CD8-positive, alpha-beta memory T cell (primary cell): ENCODE measurements around the gene DCHS2. TPM values are rescaled to one million over a fixed set of nuclear protein-coding genes. Genes with fewer than 3 reads are reported as not detected.

Experiments used
- CTCF ChIA-PET: fragments of 350-600 bp; sonication (Branson Sonifier 250); formaldehyde crosslinking; loops from one replicate; lab custom pipeline; 2021; ENCODE audit warnings: antibody characterized with exemption; lab: Charles Lee
- POLR2A ChIA-PET: fragments of 350-600 bp; sonication (Branson Sonifier 250); formaldehyde crosslinking; loops from one replicate; lab custom pipeline; 2021; ENCODE audit warnings: antibody characterized with exemption; lab: Charles Lee
- DNase-seq, 5 donors: peaks; one replicate each; pipeline versions ENCODE4 v3.0.0 to v3.0.0-alpha.2; 2020 to 2022; ENCODE audit warnings: mixed read lengths in 1 of 5
- H3K27ac ChIP-seq: one replicate; pipeline ENCODE4 v1.7.0; 2013; ENCODE audit warnings: low read depth, mild to moderate bottlenecking, low read length, moderate library complexity
- H3K27me3 ChIP-seq: 2 replicates; pipeline ENCODE4 v1.7.0; 2013; ENCODE audit warnings: low read length, mild to moderate bottlenecking; ENCODE audit not compliant: insufficient read depth, poor library complexity, severe bottlenecking
- H3K36me3 ChIP-seq: 2 replicates; pipeline ENCODE4 v1.7.0; 2013; ENCODE audit warnings: mild to moderate bottlenecking, low read length, moderate library complexity; ENCODE audit not compliant: insufficient read depth
- H3K4me1 ChIP-seq: 2 replicates; pipeline ENCODE4 v1.7.0; 2013; ENCODE audit warnings: mild to moderate bottlenecking, low read length, moderate library complexity; ENCODE audit not compliant: insufficient read depth
- H3K4me3 ChIP-seq: 2 replicates; pipeline ENCODE4 v1.7.0; 2013; ENCODE audit warnings: mild to moderate bottlenecking, low read length
- H3K9me3 ChIP-seq: 2 replicates; pipeline ENCODE4 v1.7.0; 2013; ENCODE audit warnings: mild to moderate bottlenecking, low read length
- H3K27ac Mint-ChIP-seq, 8 donors: one replicate each; pipeline ENCODE4 v1.8.0; 2020 to 2021; ENCODE audit warnings: mixed read lengths in 8 of 8, mild to moderate bottlenecking in 6 of 8, inconsistent platforms in 3 of 8, moderate library complexity in 3 of 8
- H3K27me3 Mint-ChIP-seq, 2 donors: one replicate each; pipeline ENCODE4 v1.8.0; 2020 to 2021; ENCODE audit warnings: mixed read lengths in 2 of 2, mild to moderate bottlenecking in 1 of 2, moderate library complexity in 1 of 2
- H3K36me3 Mint-ChIP-seq, 3 donors: one replicate each; pipeline ENCODE4 v1.8.0; 2020 to 2021; ENCODE audit warnings: mixed read lengths in 3 of 3, inconsistent platforms in 1 of 3, mild to moderate bottlenecking in 1 of 3
- H3K4me1 Mint-ChIP-seq, 3 donors: one replicate each; pipeline ENCODE4 v1.8.0; 2020 to 2021; ENCODE audit warnings: mixed read lengths in 3 of 3, inconsistent platforms in 1 of 3, mild to moderate bottlenecking in 1 of 3
- H3K4me3 Mint-ChIP-seq, 7 donors: one replicate each; pipeline ENCODE4 v1.8.0; 2020 to 2021; ENCODE audit warnings: mixed read lengths in 7 of 7, mild to moderate bottlenecking in 6 of 7, moderate library complexity in 4 of 7, inconsistent platforms in 2 of 7
- H3K9me3 Mint-ChIP-seq, 5 donors: one replicate each; pipeline ENCODE4 v1.8.0; 2020 to 2022; ENCODE audit warnings: mixed read lengths in 5 of 5, mild to moderate bottlenecking in 3 of 5, moderate library complexity in 2 of 5, inconsistent platforms in 1 of 5
- polyA plus RNA-seq: library from polyadenylated mRNA; unstranded; fragments of 300-500 nt; fragmentation: Illumina TruSeq; gene quantifications from one replicate; pipeline ENCODE4 v1.2.3, GENCODE V29; 2021
- total RNA-seq, 2 experiments: library from RNA; stranded (reverse); gene quantifications; one replicate each; pipeline ENCODE4 v1.2.3, GENCODE V29; 2021

The DCHS2 gene
- total RNA-seq = under 1 TPM in 1 of 2 experiments, not detected in 1; 0.09 TPM
- polyA plus RNA-seq = not detected

GRCh38 chr4:154491341-154492271, at the start of gene DCHS2:
Gene DCHS2 (minus strand): TSS chr4:154491799. CDS start chr4:154491355, 444 bp downstream.
- no peaks in the 10 kb centered on the region for H3K9me3 ChIP-seq
- peaks cover 35 to 60% of the 10 kb centered on the region in 2 donors for H3K27me3 Mint-ChIP-seq
- H3K4me1 ChIP-seq = no peaks in the 10 kb centered on the region
- no peak within 1 kb of the TSS for H3K27ac Mint-ChIP-seq
- no peak within 1 kb of the TSS for H3K4me3 ChIP-seq
- H3K36me3 ChIP-seq = no peaks in the 10 kb centered on the region
- ChIA-PET CTCF (no interaction called here), POLR2A (no interaction called here)
- H3K4me3 Mint-ChIP-seq = peak within 1 kb of the TSS; percentile 26 to 83 (median 59)
- no peaks in the 10 kb centered on the region for H3K36me3 Mint-ChIP-seq
- peaks cover 13% of the 10 kb centered on the region for H3K27me3 ChIP-seq
- H3K27ac ChIP-seq = no peak within 1 kb of the TSS
- peaks cover 6 to 20% (median 13%) of the 10 kb centered on the region in 3 donors for H3K4me1 Mint-ChIP-seq
- no peak for DNase-seq
- peaks cover 0 to 4% (median 0%) of the 10 kb centered on the region in 5 donors for H3K9me3 Mint-ChIP-seq

- ChIA-PET POLR2A (no interaction called here), CTCF (no interaction called here)
- H3K9me3 ChIP-seq = no peaks in the 10 kb centered on the region
- DNase-seq = no peak
- H3K4me1 Mint-ChIP-seq = no peaks in the 10 kb centered on the region
- H3K27ac ChIP-seq = no peak overlapping the region
- no peak overlapping the region for H3K4me3 Mint-ChIP-seq
- H3K36me3 Mint-ChIP-seq = peaks cover 0 to 32% (median 11%) of the 10 kb centered on the region in 3 donors
- peaks cover 27% of the 10 kb centered on the region for H3K36me3 ChIP-seq
- H3K27me3 Mint-ChIP-seq = no peaks in the 10 kb centered on the region
- no peak overlapping the region for H3K4me3 ChIP-seq
- no peaks in the 10 kb centered on the region for H3K27me3 ChIP-seq
- H3K9me3 Mint-ChIP-seq = no peaks in the 10 kb centered on the region
- peak overlapping the region in 3 of 8 donors; percentile 9 to 48 (median 13) for H3K27ac Mint-ChIP-seq
- no peaks in the 10 kb centered on the region for H3K4me1 ChIP-seq
Measured at GRCh38 chr4:154534296-154534695, 42.7 kb upstream of the DCHS2 start.

- Mint-ChIP-seq H3K36me3 (peaks cover 0 to 1% (median 1%) of the 10 kb centered on the region in 3 donors), H3K4me1 (no peaks in the 10 kb centered on the region), H3K4me3 (no peak overlapping the region), H3K27me3 (peaks cover 7 to 23% of the 10 kb centered on the region in 2 donors), H3K9me3 (no peaks in the 10 kb centered on the region), H3K27ac (no peak overlapping the region)
- no peaks in the 10 kb centered on the region for H3K4me1 ChIP-seq
- H3K27me3 ChIP-seq = no peaks in the 10 kb centered on the region
- POLR2A ChIA-PET = no interaction called here
- no peaks in the 10 kb centered on the region for H3K9me3 ChIP-seq
- no peaks in the 10 kb centered on the region for H3K36me3 ChIP-seq
- H3K4me3 ChIP-seq = no peak overlapping the region
- H3K27ac ChIP-seq = no peak overlapping the region
- no peak for DNase-seq
- CTCF ChIA-PET = interaction anchor here (1.4 kb wide), 1 partner anchor 20 kb away, joined by 4 read pairs; the partner anchor contains the start of gene PLRG1
Measured at GRCh38 chr4:154529728-154530519, 38.3 kb upstream of the DCHS2 start.

GRCh38 chr4:154528869-154529268, 37.3 kb upstream of the DCHS2 start:
- no peaks in the 10 kb centered on the region for H3K27me3 ChIP-seq
- Mint-ChIP-seq H3K27ac (no peak overlapping the region), H3K27me3 (peaks cover 15 to 34% of the 10 kb centered on the region in 2 donors), H3K9me3 (no peaks in the 10 kb centered on the region), H3K36me3 (peaks cover 0 to 1% (median 0%) of the 10 kb centered on the region in 3 donors), H3K4me1 (no peaks in the 10 kb centered on the region), H3K4me3 (no peak overlapping the region)
- H3K4me1 ChIP-seq = no peaks in the 10 kb centered on the region
- H3K9me3 ChIP-seq = no peaks in the 10 kb centered on the region
- DNase-seq = no peak
- ChIA-PET POLR2A (no interaction called here), CTCF (no interaction called here)
- H3K36me3 ChIP-seq = no peaks in the 10 kb centered on the region
- no peak overlapping the region for H3K27ac ChIP-seq
- no peak overlapping the region for H3K4me3 ChIP-seq

- no peak for DNase-seq
- Mint-ChIP-seq H3K4me1 (no peaks in the 10 kb centered on the region), H3K27ac (no peak overlapping the region), H3K27me3 (peaks cover 20 to 44% of the 10 kb centered on the region in 2 donors), H3K9me3 (no peaks in the 10 kb centered on the region), H3K4me3 (no peak overlapping the region), H3K36me3 (peaks cover 0 to 1% (median 0%) of the 10 kb centered on the region in 3 donors)
- ChIA-PET POLR2A (no interaction called here), CTCF (no interaction called here)
- Histone ChIP-seq H3K4me1 (no peaks in the 10 kb centered on the region), H3K4me3 (no peak overlapping the region), H3K27ac (no peak overlapping the region), H3K36me3 (no peaks in the 10 kb centered on the region), H3K9me3 (no peaks in the 10 kb centered on the region), H3K27me3 (no peaks in the 10 kb centered on the region)
Measured at GRCh38 chr4:154527308-154527707, 35.7 kb upstream of the DCHS2 start.

GRCh38 chr4:154526151-154526550, 34.6 kb upstream of the DCHS2 start:
- ChIA-PET CTCF (no interaction called here), POLR2A (no interaction called here)
- Histone ChIP-seq H3K4me3 (no peak overlapping the region), H3K36me3 (no peaks in the 10 kb centered on the region), H3K9me3 (no peaks in the 10 kb centered on the region), H3K4me1 (no peaks in the 10 kb centered on the region), H3K27ac (no peak overlapping the region), H3K27me3 (no peaks in the 10 kb centered on the region)
- H3K4me3 Mint-ChIP-seq = no peak overlapping the region
- H3K9me3 Mint-ChIP-seq = no peaks in the 10 kb centered on the region
- H3K27me3 Mint-ChIP-seq = peaks cover 20 to 51% of the 10 kb centered on the region in 2 donors
- no peaks in the 10 kb centered on the region for H3K4me1 Mint-ChIP-seq
- no peak for DNase-seq
- no peak overlapping the region for H3K27ac Mint-ChIP-seq
- H3K36me3 Mint-ChIP-seq = peaks cover 0 to 1% (median 0%) of the 10 kb centered on the region in 3 donors

GRCh38 chr4:154521607-154522006, 30.0 kb upstream of the DCHS2 start:
- ChIA-PET POLR2A (no interaction called here), CTCF (no interaction called here)
- Mint-ChIP-seq H3K27me3 (peaks cover 27 to 76% of the 10 kb centered on the region in 2 donors), H3K36me3 (peaks cover 0 to 1% (median 0%) of the 10 kb centered on the region in 3 donors), H3K4me3 (no peak overlapping the region), H3K4me1 (no peaks in the 10 kb centered on the region), H3K9me3 (no peaks in the 10 kb centered on the region), H3K27ac (no peak overlapping the region)
- no peaks in the 10 kb centered on the region for H3K9me3 ChIP-seq
- peaks cover 5% of the 10 kb centered on the region for H3K27me3 ChIP-seq
- H3K36me3 ChIP-seq = no peaks in the 10 kb centered on the region
- no peak overlapping the region for H3K4me3 ChIP-seq
- no peak for DNase-seq
- H3K4me1 ChIP-seq = no peaks in the 10 kb centered on the region
- H3K27ac ChIP-seq = no peak overlapping the region
